ENCODE results near the gene ZNF845.
A peak's percentile ranks its signal among the peaks of the same experiment; 100 is the strongest.
"Not testable (repeated sequence)": the region's sequence is repeated elsewhere in the genome, so short reads cannot be mapped to it uniquely, and the experiment has no call there.

Gene ZNF845

GRCh38 chr19:53333463-53334449 is at the start of gene ZNF845:
Gene ZNF845, plus strand, starts transcription at chr19:53333749. Its CDS starts 7,559 bp downstream, at chr19:53341308.
- DNase-seq, result peak; percentile 14

- DNase-seq, result no peak
Measured at GRCh38 chr19:53285087-53285486, 48.5 kb upstream of the ZNF845 start.

GRCh38 chr19:53290758-53291549 is 42.6 kb upstream of the ZNF845 start:
- DNase-seq, result no peak

- DNase-seq, result no peak
Measured at GRCh38 chr19:53294786-53295441, 38.6 kb upstream of the ZNF845 start.

- not testable (repeated sequence) for DNase-seq
Measured at GRCh38 chr19:53301341-53301740, 32.2 kb upstream of the ZNF845 start.

- DNase-seq, result no peak
Measured at GRCh38 chr19:53308339-53308811, 25.2 kb upstream of the ZNF845 start.

GRCh38 chr19:53311044-53311443 is 22.5 kb upstream of the ZNF845 start:
- DNase-seq, result no peak

- DNase-seq, result no peak
Measured at GRCh38 chr19:53311897-53312296, 21.7 kb upstream of the ZNF845 start.

- DNase-seq, result no peak
Measured at GRCh38 chr19:53328967-53329366, 4.6 kb upstream of the ZNF845 start.

- DNase-seq, result no peak
Measured at GRCh38 chr19:53332484-53332883, 1.1 kb upstream of the ZNF845 start.

- no peak for DNase-seq
Measured at GRCh38 chr19:53333066-53333462, 485 bp upstream of the ZNF845 start.

- DNase-seq, result not testable (repeated sequence)
Measured at GRCh38 chr19:53344403-53344802, 10.9 kb downstream of the ZNF845 start.

GRCh38 chr19:53355739-53356138 is 22.2 kb downstream of the ZNF845 start:
- no peak for DNase-seq

- DNase-seq, result no peak
Measured at GRCh38 chr19:53357821-53358581, 24.5 kb downstream of the ZNF845 start.

GRCh38 chr19:53360056-53360455 is 26.5 kb downstream of the ZNF845 start:
- DNase-seq, result not testable (repeated sequence)

GRCh38 chr19:53365134-53365898 is 31.8 kb downstream of the ZNF845 start, which contains the start of gene ZNF525:
Gene ZNF525, plus strand, starts transcription at chr19:53365705. Its CDS starts 6,577 bp downstream, at chr19:53372282.
- peak; percentile 45 for DNase-seq

- no peak for DNase-seq
Measured at GRCh38 chr19:53365899-53366493, 32.4 kb downstream of the ZNF845 start.

GRCh38 chr19:53372196-53372595 is 38.6 kb downstream of the ZNF845 start:
- no peak for DNase-seq

- no peak for DNase-seq
Measured at GRCh38 chr19:53374288-53374687, 40.7 kb downstream of the ZNF845 start.

GRCh38 chr19:53374743-53375142 is 41.2 kb downstream of the ZNF845 start:
- no peak for DNase-seq

GRCh38 chr19:53381376-53381775 is 47.8 kb downstream of the ZNF845 start:
- no peak for DNase-seq
